AG20443 (cell line): ENCODE results near the gene KLHL29.

ENCODE experiments used
- DNase-seq: peaks from one replicate; pipeline ENCODE4 v3.0.0; 2012; ENCODE audit warnings: low spot score, mixed read lengths

The KLHL29 gene

DNA sequence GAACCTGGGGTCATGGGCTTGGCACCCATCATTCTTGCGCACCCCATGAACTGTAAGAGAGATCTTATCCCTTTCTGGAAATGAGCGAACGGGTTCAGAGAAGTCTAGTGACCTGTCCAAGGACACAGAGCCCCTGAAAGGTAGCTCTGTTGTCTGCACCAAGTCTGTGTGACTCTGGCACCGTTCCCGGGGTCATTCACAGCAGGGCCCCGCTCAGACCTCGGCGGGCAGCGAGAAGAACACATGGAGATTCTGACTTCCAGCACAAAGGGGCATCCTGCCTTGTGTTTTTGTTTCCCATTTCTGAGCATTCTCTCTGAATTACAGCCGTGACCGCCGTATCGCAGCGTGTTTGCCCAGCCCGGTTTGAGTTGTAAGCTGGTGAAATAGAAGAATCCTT, 231.7 kb downstream of the KLHL29 start:
- DNase-seq = no peak

DNA sequence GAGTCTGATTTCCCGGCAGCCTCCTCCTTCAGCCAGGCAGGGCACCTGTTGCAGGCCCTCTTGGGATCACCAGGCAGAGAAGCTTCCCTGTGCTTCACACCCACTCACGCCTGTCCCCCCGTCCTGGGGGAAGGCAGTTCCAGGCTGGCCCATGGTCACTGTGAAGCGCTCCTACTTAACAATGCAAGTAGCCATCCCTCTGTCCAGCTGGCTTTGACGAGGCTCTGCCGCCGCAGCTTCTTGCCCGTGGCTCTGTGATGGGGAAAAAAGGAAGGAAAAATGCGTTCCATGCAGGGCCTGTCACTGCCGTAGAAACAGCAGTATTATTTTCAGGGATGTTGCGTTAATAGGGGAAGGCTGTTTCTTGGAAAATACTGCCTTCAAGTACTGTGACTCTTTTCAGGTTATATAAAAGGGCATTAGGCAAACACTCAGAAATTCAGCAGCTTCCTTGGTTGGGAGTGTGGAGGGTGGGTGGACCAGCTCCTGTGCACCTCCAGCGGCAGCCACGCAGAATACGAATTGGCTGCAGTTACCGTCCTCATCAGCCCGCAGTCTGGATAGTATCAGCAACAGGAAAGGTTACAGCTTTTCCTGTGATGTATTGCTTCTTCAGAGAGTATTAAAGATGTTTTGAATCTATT, 232.3 kb downstream of the KLHL29 start:
- DNase-seq = peak; percentile 91

DNA sequence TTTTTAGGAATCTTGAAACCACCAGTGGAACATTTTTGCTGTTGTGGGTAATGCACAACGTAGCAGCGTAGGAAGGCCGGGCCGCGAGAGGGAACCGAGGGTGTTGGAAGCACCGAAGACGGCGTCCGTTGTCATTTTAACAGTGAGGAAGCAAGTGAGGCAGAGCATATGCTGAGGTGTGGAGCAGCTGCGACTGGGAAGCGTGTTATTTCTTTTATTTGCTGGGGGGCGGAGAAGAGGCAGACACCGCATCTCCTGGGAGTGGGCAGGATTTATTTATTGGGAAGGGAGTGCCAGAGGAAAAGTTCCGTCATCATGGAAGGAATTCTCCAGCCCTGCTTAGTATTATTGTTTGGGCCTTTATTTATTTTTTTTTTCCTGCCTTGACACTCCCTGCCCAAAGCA, 232.8 kb downstream of the KLHL29 start:
- DNase-seq = peak; percentile 34

DNA sequence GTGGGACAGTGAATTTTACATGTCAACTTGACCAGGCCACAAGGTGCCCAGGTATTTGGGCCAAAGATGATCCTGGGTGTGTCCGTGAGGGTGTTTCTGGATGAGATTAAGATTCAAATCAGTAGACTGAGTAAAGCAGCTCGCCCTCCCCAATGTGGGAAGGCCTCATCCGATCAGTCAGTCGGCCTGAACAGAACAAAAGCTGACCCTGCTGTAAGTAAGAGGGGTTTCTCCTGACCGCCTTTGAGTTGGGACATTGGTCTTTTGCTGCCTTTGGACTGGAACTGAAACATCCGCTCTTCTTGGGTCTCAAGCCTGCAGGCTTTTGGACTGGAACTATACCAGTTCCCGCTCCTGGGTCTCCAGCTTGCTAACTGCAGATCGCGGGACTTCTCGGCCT, 233.3 kb downstream of the KLHL29 start:
- DNase-seq = no peak

DNA sequence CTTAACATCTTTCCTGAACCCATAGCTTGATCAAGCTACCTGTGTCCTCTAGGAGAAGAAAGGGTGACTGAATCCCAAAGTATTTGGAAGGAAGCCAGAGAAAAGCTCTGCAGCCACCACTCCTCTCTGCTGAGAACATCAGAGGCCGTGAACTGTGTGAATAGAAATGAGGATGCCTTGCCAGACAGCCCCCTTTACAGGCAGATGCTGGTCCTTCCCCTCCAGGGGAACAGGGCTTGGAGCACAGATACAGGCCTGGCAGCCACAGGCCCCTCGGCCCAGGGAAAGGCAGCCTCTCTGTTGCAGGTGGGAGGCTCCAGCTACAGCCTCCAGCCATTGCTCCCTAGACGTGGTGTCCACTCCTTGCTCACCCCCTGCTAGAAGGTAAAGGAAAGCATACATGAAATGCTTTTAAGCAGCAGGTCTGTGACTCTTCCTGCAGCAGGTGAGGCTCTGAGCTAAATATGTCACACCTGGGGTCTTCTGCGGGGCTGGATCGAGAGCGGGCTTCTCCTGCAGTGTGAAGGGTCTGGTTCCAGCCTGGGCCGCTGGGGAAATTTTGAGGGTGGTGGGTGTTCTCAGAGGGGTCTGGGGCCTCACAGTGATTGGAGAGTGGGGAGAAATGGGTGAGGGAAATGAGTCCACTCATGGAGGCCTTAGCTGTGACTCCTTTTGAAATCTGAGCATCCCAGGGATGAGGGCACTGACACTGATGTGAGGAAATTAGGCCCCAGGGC, 234.0 kb downstream of the KLHL29 start:
- DNase-seq = no peak

DNA sequence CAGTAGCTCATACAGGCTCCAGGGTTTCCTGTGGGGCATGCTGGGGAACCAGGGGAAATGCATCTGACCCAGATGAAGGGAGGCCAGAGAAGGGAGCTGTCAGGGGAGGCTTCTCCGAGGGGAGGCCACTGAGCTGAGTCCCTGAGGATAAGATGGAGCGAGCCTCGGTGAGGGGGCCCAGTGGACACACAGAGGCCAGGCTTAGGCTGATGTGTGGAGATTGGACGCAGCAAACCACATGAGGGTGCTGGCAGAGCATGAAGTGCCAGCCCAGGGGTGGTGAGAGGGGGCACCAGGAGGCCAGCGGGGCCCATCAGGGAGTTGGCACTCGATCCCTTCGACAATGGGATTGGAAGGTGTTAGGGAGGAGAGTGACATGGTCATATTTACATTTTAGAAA, 235.0 kb downstream of the KLHL29 start:
- no peak for DNase-seq

DNA sequence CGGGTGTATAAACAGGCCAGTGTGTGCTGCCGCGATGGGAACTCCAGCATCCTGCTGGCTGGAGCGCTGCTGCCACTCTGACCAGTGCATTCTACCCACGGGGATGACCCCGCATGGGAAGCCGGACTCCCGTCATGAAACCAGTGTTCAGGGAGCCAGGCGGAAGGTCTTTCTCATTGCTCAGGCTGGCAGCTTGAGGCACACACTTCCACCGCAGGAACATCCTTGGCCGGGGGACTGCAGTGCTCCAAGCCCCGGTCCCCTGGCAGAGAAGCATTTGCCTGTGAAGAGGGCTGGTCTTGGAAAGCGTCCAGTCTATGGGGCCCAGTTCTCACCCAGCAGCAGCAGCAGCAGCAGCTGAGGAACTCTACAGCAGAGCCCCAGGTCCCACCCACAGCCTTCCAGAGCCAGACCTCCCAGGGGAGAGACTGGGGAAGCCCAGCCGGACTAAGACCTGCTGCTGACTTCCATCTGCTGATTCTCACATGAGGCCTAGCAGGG, 235.9 kb downstream of the KLHL29 start:
- DNase-seq = no peak

DNA sequence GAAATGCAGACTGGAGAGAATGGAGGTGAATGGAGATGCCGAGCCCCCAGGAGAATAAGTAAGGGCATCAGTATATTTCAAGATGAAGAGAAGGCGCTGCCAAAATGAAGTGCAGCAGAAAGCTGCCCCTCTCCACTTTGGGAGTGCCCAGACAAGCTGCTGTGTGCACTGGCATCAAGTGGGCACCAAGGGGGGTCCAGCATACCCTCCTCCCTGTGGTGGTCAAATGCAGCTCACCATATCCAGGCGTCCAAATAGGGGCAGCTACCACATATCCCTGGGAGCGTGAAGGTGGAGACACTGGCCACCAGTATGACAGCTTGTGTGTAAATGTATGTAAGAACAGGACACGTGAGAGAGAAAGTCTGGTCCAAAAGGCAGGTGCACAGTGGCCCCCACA, 236.6 kb downstream of the KLHL29 start:
- DNase-seq = no peak

DNA sequence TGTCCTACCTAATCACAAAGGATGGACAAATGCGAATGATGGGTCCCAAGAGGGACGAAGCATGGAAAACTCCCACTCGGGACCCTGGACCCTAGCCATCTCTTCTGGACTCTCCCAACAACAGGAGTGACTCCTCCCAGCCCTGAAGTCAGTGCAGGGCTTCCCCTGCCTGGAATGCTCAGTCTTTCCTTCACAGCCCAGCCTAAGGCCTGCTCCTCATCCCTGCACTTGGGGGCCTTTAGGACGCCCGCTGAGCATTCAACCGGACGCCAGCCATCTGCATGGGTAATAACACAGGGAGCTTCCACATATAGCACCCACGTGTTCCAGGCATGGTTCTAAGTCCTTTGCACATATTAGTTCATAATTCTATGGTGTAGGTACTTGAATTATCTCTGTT, 237.5 kb downstream of the KLHL29 start:
- DNase-seq = no peak

DNA sequence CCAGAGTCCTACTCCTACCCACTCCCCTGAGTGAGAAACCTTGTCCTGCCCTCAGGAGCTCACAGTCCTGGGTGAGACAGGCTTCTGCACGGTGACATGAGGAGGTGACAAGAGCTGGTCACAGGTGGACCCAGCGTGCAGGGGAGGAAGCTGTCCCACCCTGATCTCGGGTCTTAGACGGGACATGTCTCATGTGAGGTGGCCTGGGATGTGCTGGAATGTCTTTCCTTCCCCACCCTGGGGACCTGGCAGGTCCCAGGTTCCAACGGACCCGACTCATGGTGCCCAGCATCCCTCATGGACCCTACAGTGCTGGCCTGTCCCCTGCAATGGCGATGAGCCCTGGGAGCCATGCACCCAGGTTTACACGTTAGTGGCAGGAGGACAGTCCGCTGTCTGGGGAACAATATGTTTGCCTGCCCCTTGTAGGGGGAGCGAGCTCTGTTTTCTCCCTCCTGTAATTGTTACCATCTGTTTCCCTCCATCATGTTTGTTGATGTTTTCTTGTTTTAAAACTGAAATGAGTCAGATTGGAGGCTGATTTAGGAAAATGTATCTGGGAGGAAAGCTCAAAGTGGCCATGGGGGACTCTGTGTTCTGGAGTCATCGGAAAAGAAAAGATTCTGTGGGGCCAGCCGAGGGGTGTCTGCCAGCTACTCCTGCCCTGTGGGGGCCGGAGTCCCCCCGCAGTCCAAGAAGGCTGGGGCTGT, 238.1 kb downstream of the KLHL29 start:
- DNase-seq = no peak

DNA sequence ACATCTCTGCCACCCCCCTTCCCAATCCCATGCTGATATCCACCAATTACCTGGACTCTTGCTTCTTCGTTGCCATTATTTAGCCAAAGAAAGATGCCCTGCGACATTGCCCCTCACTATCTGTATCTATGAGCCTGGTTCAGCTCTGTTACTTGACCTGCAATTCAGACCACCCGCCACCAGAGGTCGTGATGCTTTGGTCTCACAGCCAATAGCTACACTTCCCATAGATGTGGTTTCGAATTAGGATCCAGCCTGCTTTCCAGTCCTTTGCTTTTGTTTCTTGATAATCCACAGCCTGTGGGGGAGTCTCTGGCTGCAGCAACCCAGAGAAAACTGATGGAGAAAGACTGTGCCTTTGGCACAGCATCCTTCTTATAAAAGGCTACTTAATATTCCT, 239.4 kb downstream of the KLHL29 start:
- no peak for DNase-seq

DNA sequence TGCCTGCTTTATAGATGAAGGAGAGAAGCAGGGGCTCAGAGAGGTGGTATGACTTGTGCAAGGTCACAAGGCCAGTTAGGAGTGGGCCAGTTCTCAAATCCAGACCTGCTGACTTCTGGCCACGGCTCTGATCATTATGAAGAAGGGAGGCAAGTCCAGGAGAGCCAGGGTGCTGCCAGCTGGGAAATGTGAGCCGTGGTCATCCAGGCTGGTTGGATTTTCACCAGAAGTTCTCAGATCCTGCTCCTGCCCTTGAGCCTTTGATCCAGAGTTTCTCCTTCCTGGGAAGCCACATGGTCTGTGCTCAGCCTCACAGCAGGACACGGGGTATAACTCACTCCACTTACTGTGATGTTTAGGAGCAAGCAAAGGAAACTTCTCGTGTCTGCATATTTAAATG, 239.9 kb downstream of the KLHL29 start:
- no peak for DNase-seq

DNA sequence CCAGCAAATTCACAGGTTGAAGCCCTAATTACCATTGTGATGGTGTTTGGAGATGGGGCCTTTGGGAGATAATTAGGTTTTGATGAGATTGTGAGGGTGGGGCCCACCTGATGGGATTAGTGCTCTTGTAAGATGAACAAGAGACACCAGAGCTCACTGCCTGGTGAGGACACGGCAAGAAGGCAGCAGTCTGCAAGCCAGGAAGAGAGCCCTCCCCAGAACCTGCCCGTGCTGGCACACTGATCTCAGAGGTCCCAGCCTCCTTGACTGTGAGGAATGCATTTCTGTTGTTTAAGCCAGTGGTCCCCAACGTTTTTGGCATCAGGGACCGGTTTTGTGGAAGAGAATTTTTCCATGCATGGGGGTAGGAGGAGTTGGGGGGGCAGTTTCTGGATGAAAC, 240.7 kb downstream of the KLHL29 start:
- DNase-seq = no peak

DNA sequence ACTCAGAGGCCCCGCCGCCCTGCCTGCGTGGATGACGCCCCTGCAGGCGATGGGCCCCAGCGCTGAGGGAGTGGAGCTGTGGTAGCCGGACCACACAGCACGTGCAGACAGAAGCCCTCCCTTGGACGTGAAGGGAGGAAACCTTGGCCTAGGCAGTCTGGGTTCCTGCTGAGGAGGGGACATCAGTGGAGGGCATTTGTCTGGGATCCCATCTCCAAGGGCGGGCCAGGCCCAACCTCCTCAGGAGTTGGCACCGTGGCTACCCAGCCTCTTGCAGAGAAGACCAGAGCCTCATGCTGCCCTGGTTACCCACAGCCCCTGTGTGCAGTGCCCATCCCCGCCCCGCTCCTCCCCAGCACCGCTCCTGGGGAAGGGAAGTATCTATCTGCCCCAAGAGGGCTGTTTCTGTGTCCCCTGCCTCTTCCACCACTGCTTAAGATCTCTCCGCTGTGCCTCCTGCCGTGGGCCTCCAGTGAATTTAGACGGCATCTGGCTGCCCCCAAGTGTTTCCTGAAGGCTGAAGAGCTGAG, 241.8 kb downstream of the KLHL29 start:
- DNase-seq = no peak

DNA sequence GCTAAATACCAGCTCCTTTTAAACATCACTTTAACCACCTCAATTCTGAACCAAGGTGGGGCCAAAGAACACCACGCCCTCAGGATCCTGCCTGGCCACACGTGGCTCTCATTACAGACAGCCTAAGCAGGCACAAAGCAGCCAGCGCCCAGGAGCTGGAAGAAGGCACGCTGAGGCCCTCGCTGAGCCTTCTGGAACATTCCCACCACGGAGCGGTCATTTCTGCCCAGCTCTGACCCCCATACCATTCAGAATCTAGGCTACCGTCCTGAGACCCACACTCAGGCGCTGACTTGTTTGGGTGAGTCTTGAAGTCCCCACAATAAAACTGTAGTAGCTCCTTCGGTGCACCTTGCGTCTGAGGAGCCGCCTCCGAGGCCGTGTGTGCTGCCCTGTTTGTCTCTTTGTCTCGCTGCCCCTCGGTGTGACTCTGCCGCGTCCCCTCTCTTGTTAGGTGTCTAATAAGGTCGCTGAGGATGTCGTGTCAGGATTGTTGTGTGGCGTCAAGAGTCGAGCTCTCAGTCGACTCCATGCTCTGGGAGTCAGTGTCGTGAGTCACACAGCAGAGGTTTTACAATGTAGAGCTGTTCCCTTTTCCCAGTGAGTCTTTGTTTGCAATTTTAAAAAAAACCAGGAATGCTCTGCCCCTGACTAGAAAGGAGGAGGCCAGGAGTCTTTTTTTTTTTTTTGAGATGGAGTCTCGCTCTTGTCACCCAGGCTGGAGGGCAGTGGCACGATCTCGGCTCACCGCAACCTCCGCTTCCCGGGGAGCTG, 242.4 kb downstream of the KLHL29 start:
- no peak for DNase-seq

DNA sequence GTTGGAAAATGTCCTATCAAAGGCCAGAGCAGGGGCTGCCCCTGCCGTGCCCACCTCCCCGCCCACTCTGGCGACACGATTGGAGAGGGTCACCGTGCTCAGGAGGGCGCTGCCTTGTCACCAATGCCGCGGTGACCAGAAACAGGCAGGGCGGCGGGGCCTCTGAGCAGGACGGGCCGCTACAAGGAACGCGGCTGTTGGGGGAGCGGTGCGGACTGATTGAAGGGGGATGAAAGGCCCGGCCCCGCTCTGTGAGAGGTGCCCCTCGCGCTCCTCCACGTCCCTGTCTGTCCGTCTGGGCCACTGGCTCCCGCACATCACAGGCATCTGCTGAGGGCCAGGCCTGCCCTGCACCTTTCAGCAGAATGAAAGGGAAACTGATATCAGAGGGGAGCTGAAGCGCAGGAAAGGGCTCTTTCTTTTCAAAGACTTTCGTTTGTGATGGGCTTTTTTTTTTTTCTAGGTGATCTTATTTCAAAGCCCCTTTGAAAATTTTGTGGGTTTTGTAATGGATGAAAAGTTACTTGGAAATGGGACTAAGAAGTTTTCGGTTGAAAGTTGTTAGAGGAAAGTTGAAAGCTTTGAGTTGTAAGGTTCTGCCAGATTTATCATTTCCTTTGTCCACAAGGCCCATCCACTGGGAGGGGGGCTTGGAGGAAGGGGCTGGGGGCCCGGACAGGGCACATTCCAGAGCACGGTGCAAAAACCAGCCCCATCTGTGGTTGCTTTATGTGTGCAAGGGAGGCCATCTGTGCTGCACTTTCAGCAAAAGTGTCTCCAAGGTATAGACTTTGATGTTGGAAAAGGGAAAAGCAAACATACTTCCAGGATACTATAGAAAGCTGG, 244.2 kb downstream of the KLHL29 start:
- no peak for DNase-seq

DNA sequence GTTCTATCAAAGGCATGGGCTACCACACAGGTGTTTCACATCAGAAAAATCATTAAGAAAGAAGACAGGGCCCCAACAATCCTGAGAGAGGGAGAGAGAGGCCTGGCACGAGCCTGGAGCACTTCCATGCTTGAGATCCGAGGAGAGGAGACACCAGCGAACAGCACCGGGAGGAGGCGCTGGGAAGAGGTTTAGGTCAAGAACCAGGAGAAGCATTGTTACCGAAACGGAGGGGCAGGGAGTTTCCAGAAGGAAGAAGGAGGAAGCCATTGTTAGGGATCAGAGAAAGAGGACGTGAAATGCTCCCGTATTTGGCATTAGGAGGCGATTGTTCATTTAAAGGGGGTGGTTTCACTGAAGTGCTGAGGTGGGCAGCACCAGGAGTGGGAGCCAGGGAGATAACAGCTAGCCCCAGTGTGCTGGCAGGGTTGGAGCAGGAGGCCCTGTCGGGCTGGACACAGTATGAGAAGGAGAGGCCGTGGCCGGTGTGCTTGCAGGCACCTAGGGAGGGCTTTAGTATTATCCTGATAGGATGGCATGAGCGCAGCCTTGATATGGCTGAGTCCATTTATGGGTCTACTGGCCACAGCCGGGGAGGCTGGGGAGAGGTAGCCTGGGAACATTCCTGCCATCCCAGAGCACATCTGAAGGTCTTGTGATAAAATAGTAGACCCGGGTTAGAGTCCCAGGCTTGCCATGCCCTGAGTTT, 244.9 kb downstream of the KLHL29 start:
- DNase-seq = no peak

DNA sequence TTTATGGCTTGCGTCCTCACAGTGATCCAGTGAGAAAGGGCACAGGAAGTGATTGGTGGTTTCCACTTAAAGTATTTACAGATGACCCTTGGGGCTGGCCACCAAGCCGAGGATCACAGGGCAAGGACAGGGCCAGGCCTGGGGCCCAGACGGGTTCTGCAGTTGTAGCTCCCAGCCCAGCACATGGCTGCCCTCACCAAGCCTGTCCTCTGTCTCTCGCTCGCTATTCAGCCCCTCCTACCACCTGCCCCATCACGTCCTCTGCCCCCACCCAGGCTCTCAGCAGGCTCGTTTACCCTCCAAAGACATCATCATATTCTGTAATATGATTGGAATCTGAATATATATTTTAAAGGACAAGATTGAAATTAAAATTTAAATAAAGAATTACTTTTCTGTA, 246.0 kb downstream of the KLHL29 start:
- DNase-seq = no peak

DNA sequence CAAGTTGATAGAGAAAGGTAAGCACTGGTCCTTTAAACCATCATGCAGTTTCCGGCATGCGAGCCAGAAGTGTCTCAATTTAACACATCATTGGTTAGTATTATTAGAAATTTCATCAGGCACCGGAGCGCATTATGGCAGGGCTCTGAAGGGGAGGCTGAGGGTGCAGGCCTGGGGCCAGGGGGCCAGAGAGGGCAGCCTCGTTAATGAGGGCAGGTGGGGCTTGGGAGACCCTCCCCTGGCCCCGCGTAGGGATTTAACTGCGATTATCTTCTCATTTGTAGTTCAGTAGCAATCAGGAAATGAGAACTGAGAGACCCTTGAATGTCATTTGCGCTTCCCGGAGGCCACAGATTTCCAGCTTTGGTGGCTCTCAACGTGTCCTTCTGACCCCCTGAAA, 246.4 kb downstream of the KLHL29 start:
- DNase-seq = no peak

DNA sequence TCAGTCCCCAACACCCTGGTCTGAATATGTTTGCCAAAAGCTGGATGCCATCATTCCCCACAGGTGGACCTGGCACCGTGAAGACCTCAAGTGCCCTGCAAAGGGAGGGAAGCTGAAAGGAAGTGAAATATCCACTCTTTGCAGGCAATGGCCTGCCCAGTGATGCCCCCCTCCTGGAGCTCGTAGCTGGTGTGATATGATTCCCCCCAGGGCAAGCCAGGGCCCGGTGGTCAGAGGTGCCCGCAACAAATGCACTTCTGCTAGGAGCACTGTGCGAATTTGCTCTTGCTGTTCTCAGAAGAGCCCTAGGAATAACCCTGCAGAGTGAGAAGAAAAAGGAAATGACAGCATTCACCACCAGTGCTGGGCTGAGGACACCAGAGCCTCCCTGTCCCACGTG, 247.4 kb downstream of the KLHL29 start:
- no peak for DNase-seq
